ENCODE results near the gene TRIO.

The TRIO gene

DNA sequence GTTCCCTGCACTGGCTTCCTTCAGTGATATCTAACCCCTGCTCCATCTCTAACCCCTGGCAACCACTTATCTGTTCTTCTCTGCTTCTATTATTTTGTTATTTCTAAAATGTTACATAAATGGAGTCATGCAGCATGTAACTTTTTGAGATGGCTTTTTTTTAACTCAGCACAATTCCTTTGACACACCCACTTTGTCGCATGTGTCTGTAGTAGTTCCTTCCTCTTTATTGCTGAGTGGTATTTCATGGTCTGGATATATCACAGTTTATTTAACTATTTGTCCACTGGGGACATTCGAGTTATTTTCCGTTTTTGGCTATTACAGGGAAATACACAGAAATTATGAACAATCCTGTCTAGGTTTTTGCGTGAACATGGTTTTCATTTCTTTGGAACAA is 200.2 kb downstream of the TRIO start:
- ChIA-PET CTCF (interaction anchor here (0.5 to 1.2 kb wide), 3 partner anchors 8 to 253 kb away, joined by 3 to 5 read pairs (median 4); no protein-coding TSS in a partner anchor), POLR2A (no interaction called here)
- Histone ChIP-seq H3K4me3 (ENCODE audit: low read depth, low read length) (no peak overlapping the region), H3K27ac (ENCODE audit: extremely low read depth, low read depth, low read length) (no peak overlapping the region), H3K4me1 (ENCODE audit: control insufficient read depth, insufficient read depth, low read length) (no peaks in the 10 kb centered on the region), H3K9me3 (ENCODE audit: control insufficient read depth, insufficient read depth, low read depth, low read length) (no peaks in the 10 kb centered on the region), H3K36me3 (ENCODE audit: control insufficient read depth in 2 of 2, insufficient read depth in 1 of 2, low read length in 2 of 2) (peaks cover 13 to 51% of the 10 kb centered on the region in 2 experiments)
- TF ChIP-seq ZSCAN23 (tag by site-specific recombination; IDR thresholded peaks at IDR 0.05) (no peak), KLF9 (tag by site-specific recombination; IDR thresholded peaks at IDR 0.05; ENCODE audit: low read depth) (0 out of 2 replicates have a peak, but pooled peaks have one; percentile 23)
- TF ChIP-seq, protein P1, sequence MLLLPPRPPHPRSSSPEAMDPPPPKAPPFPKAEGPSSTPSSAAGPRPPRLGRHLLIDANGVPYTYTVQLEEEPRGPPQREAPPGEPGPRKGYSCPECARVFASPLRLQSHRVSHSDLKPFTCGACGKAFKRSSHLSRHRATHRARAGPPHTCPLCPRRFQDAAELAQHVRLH (tag by site-specific recombination; IDR thresholded peaks at IDR 0.05), result no peak

DNA sequence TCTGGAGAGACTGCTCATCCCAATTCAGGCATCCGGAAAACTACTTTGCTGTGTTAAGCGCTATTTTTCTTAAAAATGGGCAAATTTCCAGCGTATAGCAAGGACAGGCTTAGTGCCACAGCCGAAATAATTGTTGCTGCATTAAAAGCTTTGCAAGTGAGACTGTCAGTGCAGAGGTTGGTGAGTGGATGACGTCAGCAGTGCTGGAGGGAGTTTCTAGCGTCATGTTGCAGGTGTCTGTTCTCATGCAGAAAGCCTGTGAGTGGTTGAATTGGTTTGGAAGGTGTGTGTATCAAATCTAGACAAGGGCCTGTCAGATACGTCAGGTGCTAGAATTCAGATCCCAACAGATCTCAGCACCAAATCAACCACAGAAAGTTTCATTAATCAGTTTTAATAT is 204.4 kb downstream of the TRIO start:
- H3K4me3 ChIP-seq (ENCODE audit: low read depth, low read length), result no peak overlapping the region
- no peaks in the 10 kb centered on the region for H3K4me1 ChIP-seq (ENCODE audit: control insufficient read depth, insufficient read depth, low read length)
- CTCF ChIA-PET, result interaction anchor here (0.6 to 0.7 kb wide), 2 partner anchors 143 to 386 kb away, joined by 3 read pairs; no protein-coding TSS in a partner anchor
- POLR2A ChIA-PET, result no interaction called here
- H3K36me3 ChIP-seq (ENCODE audit: control insufficient read depth in 2 of 2, insufficient read depth in 1 of 2, low read length in 2 of 2), result peaks cover 12 to 36% of the 10 kb centered on the region in 2 experiments
- TF ChIP-seq ZNF341 (tag by site-specific recombination; IDR thresholded peaks at IDR 0.05; ENCODE audit: low read depth) (no peak), ZFP69B (tag by site-specific recombination; IDR thresholded peaks at IDR 0.05) (no peak), ZNF211 (tag by site-specific recombination; IDR thresholded peaks at IDR 0.05; ENCODE audit: low read depth) (no peak), ZNF629 (tag by site-specific recombination; IDR thresholded peaks at IDR 0.05) (peak; percentile 83), RBAK (tag by site-specific recombination; IDR thresholded peaks at IDR 0.05) (no peak), ZBTB8A (tag by site-specific recombination; IDR thresholded peaks at IDR 0.05) (no peak), SCRT2 (tag by site-specific recombination; IDR thresholded peaks at IDR 0.05) (peak; percentile 49; the same call in 1 of the 2 replicates), SP2 (tag by site-specific recombination; IDR thresholded peaks at IDR 0.05) (0 out of 2 replicates have a peak, but pooled peaks have one; percentile 6), PRDM1 (tag by site-specific recombination; IDR thresholded peaks at IDR 0.05) (no peak), ZNF423 (tag by site-specific recombination; IDR thresholded peaks at IDR 0.05) (no peak), ZNF791 (tag by site-specific recombination; IDR thresholded peaks at IDR 0.05) (no peak), ZSCAN23 (tag by site-specific recombination; IDR thresholded peaks at IDR 0.05) (no peak)
- TF ChIP-seq, protein P2, sequence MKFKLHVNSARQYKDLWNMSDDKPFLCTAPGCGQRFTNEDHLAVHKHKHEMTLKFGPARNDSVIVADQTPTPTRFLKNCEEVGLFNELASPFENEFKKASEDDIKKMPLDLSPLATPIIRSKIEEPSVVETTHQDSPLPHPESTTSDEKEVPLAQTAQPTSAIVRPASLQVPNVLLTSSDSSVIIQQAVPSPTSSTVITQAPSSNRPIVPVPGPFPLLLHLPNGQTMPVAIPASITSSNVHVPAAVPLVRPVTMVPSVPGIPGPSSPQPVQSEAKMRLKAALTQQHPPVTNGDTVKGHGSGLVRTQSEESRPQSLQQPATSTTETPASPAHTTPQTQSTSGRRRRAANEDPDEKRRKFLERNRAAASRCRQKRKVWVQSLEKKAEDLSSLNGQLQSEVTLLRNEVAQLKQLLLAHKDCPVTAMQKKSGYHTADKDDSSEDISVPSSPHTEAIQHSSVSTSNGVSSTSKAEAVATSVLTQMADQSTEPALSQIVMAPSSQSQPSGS (tag by site-specific recombination; IDR thresholded peaks at IDR 0.05; ENCODE audit: low read depth), result peak; percentile 81
- no peak overlapping the region for H3K27ac ChIP-seq (ENCODE audit: extremely low read depth, low read depth, low read length)
- no peaks in the 10 kb centered on the region for H3K9me3 ChIP-seq (ENCODE audit: control insufficient read depth, insufficient read depth, low read depth, low read length)

DNA sequence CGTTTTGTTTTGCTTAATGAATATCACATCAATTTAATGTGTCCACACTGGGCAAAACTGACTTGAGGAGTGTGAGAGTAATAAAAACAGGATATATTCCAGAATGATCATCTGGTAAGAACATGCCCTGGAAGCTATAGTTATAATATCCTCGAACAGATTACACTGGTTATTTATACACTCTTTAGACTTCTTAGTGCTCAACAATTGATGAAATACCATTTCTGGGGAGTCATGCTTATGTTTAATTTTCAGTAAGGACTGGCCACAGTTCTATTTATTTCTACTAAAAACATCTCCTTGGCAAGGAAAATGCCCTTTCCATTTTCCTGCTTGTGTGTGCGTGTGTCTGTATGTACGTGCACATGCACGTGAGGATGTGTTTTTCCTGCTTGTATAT is 205.0 kb downstream of the TRIO start:
- H3K36me3 ChIP-seq (ENCODE audit: control insufficient read depth in 2 of 2, insufficient read depth in 1 of 2, low read length in 2 of 2), result peaks cover 12 to 34% of the 10 kb centered on the region in 2 experiments
- ChIA-PET CTCF (interaction anchor here (0.6 kb wide), 1 partner anchor 144 kb away, joined by 3 read pairs; no protein-coding TSS in a partner anchor), POLR2A (no interaction called here)
- H3K4me3 ChIP-seq (ENCODE audit: low read depth, low read length), result no peak overlapping the region
- H3K9me3 ChIP-seq (ENCODE audit: control insufficient read depth, insufficient read depth, low read depth, low read length), result no peaks in the 10 kb centered on the region
- H3K4me1 ChIP-seq (ENCODE audit: control insufficient read depth, insufficient read depth, low read length), result no peaks in the 10 kb centered on the region
- H3K27ac ChIP-seq (ENCODE audit: extremely low read depth, low read depth, low read length), result no peak overlapping the region
- TF ChIP-seq, protein P3, sequence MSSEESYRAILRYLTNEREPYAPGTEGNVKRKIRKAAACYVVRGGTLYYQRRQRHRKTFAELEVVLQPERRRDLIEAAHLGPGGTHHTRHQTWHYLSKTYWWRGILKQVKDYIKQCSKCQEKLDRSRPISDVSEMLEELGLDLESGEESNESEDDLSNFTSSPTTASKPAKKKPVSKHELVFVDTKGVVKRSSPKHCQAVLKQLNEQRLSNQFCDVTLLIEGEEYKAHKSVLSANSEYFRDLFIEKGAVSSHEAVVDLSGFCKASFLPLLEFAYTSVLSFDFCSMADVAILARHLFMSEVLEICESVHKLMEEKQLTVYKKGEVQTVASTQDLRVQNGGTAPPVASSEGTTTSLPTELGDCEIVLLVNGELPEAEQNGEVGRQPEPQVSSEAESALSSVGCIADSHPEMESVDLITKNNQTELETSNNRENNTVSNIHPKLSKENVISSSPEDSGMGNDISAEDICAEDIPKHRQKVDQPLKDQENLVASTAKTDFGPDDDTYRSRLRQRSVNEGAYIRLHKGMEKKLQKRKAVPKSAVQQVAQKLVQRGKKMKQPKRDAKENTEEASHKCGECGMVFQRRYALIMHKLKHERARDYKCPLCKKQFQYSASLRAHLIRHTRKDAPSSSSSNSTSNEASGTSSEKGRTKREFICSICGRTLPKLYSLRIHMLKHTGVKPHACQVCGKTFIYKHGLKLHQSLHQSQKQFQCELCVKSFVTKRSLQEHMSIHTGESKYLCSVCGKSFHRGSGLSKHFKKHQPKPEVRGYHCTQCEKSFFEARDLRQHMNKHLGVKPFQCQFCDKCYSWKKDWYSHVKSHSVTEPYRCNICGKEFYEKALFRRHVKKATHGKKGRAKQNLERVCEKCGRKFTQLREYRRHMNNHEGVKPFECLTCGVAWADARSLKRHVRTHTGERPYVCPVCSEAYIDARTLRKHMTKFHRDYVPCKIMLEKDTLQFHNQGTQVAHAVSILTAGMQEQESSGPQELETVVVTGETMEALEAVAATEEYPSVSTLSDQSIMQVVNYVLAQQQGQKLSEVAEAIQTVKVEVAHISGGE (tag by site-specific recombination; conservative IDR thresholded peaks at IDR 0.05; ENCODE audit: low read depth), result no peak
- no peak for TF ChIP-seq ZNF140 (tag by site-specific recombination; IDR thresholded peaks at IDR 0.05)
- TF ChIP-seq YY2 (tag by site-specific recombination; IDR thresholded peaks at IDR 0.05), result no peak
- TF ChIP-seq, protein P4, sequence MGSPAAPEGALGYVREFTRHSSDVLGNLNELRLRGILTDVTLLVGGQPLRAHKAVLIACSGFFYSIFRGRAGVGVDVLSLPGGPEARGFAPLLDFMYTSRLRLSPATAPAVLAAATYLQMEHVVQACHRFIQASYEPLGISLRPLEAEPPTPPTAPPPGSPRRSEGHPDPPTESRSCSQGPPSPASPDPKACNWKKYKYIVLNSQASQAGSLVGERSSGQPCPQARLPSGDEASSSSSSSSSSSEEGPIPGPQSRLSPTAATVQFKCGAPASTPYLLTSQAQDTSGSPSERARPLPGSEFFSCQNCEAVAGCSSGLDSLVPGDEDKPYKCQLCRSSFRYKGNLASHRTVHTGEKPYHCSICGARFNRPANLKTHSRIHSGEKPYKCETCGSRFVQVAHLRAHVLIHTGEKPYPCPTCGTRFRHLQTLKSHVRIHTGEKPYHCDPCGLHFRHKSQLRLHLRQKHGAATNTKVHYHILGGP (tag by site-specific recombination; IDR thresholded peaks at IDR 0.05), result no peak
- no peak for TF ChIP-seq KLF1 (tag by site-specific recombination; IDR thresholded peaks at IDR 0.05)
- TF ChIP-seq ZNF600 (tag by site-specific recombination; IDR thresholded peaks at IDR 0.05), result no peak
- no peak for TF ChIP-seq OSR2 (tag by site-specific recombination; IDR thresholded peaks at IDR 0.05)
- no peak for TF ChIP-seq ZIC2 (tag by site-specific recombination; IDR thresholded peaks at IDR 0.05)
- TF ChIP-seq ZNF24 (tag by site-specific recombination; IDR thresholded peaks at IDR 0.05), result no peak
- no peak for TF ChIP-seq ZNF830 (tag by site-specific recombination; IDR thresholded peaks at IDR 0.05; ENCODE audit: low read depth)
- TF ChIP-seq, protein P5, sequence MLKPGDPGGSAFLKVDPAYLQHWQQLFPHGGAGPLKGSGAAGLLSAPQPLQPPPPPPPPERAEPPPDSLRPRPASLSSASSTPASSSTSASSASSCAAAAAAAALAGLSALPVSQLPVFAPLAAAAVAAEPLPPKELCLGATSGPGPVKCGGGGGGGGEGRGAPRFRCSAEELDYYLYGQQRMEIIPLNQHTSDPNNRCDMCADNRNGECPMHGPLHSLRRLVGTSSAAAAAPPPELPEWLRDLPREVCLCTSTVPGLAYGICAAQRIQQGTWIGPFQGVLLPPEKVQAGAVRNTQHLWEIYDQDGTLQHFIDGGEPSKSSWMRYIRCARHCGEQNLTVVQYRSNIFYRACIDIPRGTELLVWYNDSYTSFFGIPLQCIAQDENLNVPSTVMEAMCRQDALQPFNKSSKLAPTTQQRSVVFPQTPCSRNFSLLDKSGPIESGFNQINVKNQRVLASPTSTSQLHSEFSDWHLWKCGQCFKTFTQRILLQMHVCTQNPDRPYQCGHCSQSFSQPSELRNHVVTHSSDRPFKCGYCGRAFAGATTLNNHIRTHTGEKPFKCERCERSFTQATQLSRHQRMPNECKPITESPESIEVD (tag by site-specific recombination; IDR thresholded peaks at IDR 0.05), result no peak
